LNCaP clone FGC (cell line): ENCODE results near the gene OVCA2.

Experiments used
- DNase-seq: peaks from one replicate; pipeline ENCODE4 v3.0.0-alpha.2; 2011; ENCODE audit warnings: low read depth
- H3K4me3 ChIP-seq: 2 replicates; pipeline ENCODE4 v1.5.1; 2011; ENCODE audit warnings: mild to moderate bottlenecking, low read depth, low read length, control low read depth
- CTCF ChIP-seq: IDR thresholded peaks from 2 replicates; pipeline ENCODE4 v1.5.1; 2012; ENCODE audit warnings: mild to moderate bottlenecking; ENCODE audit not compliant: control insufficient read depth, insufficient read depth; ENCODE audit errors: extremely low read depth

OVCA2 gene

DNA sequence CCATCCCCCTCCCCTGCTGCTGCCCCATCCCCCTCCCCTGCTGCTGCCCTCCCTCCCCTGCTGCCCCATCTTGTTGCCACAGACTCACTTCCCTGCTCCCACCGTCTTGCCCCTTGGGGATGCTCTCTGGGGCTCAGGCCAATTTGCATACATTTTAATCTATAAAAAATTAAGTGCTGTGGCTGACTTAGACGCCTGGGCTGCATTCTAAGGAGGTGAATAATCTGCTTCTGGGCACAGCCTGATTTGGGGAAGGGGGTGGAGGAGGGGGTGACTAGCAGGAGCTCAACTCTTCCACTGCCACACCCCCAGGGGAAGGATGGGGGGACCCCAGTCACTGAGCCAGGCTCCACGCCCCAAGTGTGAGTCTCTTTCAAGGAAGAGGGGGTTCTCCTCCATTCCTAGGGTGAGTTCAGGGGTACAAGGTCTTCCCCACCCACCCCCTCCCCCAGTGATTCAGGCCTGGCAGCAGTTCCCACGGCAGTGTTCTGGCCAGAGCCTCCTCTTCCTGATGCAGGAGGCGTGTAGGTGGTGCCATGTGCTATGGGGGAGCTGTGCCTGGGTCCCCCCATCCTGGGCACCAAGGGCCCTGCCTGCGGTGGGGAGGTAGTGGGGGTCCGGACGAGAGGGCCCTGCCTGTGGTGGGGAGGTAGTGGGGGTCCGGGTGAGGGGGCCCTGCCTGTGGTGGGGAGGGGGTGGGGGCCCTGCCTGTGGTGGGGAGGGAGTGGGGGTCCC, 6.8 kb upstream of the OVCA2 start:
- H3K4me3 ChIP-seq, result no peak overlapping the region
- DNase-seq, result no peak
- TF ChIP-seq CTCF, result no peak

GRCh38 chr17:2035541-2036488, 6.0 kb upstream of the OVCA2 start:
- no peak for DNase-seq
- no peak overlapping the region for H3K4me3 ChIP-seq
- TF ChIP-seq CTCF, result no peak

DNA sequence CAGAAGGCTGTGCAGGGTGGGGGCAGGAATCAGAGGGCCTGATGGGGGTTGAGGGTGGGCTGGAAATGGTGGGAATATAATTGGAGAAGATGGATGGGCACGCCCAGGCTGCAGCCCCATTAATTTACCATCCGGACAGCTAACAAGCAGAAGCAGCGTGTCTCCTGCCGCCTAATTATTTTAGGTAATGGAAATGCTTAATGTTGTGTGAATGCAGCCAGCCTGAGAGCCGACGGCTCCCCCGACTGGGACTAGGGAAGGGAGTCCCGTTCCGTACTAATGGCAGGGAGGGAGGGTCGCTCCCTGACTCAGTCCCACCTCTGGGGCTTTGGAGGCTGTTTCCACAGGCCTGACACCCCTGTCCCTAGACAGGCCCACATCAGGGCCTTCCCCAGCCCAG, 4.7 kb upstream of the OVCA2 start:
- no peak for DNase-seq
- no peak for TF ChIP-seq CTCF
- no peak overlapping the region for H3K4me3 ChIP-seq

- H3K4me3 ChIP-seq, result no peak overlapping the region
- TF ChIP-seq CTCF, result no peak
- DNase-seq, result no peak
Measured at GRCh38 chr17:2040219-2040827, 1.5 kb upstream of the OVCA2 start.

GRCh38 chr17:2040942-2041560, 771 bp upstream of the OVCA2 start:
- H3K4me3 ChIP-seq, result peak overlapping the region; percentile 84
- TF ChIP-seq CTCF, result no peak
- no peak for DNase-seq

GRCh38 chr17:2042390-2042847, 597 bp downstream of the OVCA2 start:
- H3K4me3 ChIP-seq, result peak overlapping the region; percentile 84
- no peak for DNase-seq
- 0 out of 2 replicates have a peak, but pooled peaks have one; percentile 22 for TF ChIP-seq CTCF
